NCI-H748 (cell line): ENCODE measurements around the gene RUFY4.

Experiments used
- DNase-seq: peaks from one replicate; lab custom pipeline; 2025; ENCODE audit not compliant: unreplicated experiment; lab: John Stamatoyannopoulos, UW

The RUFY4 gene

GRCh38 chr2:218060950-218061660, 7.9 kb upstream of the RUFY4 start:
- DNase-seq: no peak

DNA sequence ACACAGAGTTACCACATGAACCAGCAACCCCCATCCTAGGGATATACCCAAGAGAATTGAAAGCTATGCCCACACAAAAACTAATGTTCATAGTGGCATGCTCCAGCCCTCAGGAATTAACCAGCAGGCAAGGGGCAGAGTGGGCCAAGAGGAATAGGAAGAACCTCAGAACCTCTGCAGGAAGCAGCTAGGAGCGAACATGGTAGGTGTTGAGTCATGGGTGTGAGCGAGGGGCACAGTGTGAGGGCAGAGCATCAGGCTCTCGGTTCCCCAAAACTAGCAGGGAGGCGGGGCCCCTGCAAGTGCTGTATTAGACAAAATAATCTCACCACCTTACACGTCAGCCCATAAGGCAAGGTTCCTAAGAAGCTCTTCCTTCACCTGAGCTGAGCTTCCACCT, 5.6 kb upstream of the RUFY4 start:
- DNase-seq: no peak

- no peak for DNase-seq
Measured at GRCh38 chr2:218063896-218064295, 5.2 kb upstream of the RUFY4 start.

DNA sequence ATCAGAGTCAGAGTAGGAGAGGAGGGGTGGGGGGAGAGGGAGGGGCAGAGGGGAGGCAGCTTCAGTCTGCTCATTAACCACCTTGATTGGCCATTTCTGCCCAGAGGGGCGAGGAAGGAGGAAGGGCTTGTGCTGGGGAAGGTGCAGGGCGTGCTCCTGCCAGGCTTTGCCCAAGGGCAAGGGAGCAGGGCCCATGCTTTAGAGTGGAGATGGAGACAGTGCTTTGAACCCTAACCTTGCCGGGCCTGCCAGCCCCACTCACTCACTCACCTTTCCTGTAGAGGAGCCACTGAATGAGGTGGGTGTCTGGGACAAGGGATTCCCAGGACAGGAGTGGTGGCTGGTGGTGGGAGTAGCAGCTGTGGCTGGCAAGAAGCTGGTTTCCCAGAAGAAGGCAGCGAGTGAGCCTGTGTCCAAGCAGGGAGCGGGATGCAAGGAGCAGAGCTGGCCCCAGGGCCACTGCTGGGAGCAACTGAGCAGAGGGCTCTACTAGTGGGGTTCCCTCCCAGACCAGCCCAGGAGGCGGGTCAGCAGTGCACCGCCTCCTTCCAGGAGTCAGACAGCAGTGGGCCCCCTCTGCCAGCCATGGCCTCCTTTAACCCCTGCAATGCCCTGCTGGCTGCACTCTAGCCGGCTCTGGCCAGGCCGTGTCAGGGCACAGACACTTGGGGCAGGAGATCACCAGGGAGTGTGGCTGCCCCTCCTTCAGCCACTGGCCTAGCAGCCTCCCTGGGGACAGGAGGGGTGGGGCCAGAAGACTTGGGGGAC, 3.6 kb upstream of the RUFY4 start:
- no peak for DNase-seq

DNA sequence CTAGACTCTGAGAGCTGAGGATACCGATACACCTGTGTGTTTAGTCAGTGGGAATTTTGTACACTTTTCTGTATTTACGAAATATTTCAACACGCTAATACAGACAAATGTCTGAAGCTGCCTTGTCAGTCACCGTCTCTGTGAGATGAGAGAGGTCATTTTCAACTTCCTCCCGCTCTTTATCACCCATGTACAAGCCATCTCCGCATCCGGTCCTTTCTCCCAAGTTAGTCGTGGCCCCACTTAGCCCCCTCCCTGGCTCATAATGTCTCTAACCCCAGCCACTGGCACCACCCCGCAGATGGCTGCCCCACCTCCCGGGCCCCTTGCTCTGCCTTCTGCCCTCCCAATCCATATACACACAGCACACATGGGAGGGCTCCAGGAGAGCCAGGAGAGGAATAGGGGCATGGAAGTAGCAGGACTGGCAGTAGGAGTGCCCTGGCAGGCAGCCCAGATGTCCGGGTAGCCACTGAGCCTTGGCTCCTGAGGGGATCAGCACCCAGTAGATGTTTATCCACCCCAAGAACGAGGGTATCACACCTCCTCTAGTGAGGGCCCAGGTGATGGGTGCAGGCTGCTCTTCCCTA, 2.0 kb upstream of the RUFY4 start:
- DNase-seq: no peak

DNA sequence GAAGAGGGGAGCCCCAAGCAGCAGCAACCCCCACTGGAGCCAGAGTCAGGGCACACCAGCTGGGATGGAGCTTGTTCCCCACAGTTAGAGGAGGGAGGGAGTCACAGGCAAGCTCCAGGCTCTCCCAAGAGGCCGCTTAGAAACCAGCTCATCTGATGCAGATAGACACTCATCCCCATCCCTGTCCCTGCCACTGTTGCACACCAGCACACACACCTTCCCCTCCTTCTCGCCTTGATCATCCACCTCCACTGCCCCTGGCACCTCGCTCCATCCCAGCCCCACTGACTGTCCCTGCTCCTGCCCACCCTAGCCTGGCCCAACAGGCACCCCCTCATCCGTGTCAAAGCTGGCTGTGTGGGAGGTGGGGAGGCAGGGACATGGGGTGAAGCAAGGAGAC, 1.5 kb upstream of the RUFY4 start:
- DNase-seq: no peak

- DNase-seq: no peak
Measured at GRCh38 chr2:218069606-218070300, 700 bp downstream of the RUFY4 start.

GRCh38 chr2:218070587-218070986, 1.5 kb downstream of the RUFY4 start:
- no peak for DNase-seq

DNA sequence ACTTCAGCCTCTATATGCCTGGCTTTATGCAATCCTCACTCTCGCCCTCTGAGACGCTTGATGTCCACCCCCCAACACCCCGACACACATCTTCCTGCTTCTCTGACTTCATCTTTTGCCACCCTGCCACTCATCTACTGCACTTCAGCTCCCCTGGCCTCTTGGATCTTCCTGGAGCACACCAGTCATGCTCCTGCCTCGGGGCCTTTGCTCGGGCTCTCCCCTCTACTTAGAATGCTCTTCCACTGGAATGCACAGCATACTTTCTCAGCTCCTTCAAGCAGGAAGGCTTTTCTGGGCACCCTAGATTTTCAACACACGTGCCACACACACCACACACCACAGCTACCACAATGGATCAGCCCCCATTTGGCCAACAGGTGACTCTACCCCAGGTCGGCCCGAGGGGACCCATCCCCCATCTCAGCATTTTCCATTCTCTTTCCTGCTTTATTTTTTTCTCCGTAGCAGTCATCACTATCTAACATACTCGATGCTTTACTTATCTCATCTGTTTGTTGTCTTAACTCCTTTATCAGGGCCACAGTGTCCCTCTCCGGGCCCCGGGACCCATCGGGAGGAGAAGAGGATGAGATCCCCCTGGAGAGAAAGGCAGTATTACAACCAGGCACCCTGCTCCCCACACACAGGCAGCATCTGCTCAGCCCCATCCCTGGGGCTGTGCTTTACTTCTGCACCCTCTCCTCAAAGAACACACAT, 2.3 kb downstream of the RUFY4 start:
- no peak for DNase-seq

GRCh38 chr2:218072002-218072401, 2.9 kb downstream of the RUFY4 start:
- DNase-seq: no peak

DNA sequence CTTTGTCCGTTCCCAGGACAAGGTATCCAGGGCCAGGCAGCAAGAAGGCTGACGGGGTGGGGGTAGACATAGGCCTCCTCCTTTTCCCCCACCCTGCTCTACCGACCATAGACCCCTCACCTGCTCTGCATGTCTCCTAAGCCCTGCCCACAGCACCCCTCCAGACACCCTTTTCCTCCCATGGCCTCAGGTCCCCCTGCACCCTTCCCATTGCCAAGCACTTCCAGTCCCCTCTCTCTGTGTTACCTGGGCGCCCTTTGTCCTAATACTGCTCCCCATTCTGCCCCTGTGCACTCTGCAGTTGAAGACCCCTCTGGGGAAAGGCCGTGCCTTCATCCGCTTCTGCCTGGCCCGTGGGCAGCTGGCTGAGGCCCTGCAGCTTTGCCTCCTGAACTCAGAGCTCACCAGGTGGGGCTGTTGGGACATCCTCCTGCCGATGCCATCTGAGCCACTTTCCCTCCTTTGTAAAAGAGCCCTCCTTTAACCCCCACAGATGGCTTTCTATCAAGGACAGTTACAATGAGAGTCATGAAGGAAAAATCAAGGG, 3.5 kb downstream of the RUFY4 start:
- DNase-seq: no peak

- DNase-seq: no peak
Measured at GRCh38 chr2:218073185-218073584, 4.1 kb downstream of the RUFY4 start.

- peak; percentile 11 for DNase-seq
Measured at GRCh38 chr2:218074031-218074430, 5.0 kb downstream of the RUFY4 start.

DNA sequence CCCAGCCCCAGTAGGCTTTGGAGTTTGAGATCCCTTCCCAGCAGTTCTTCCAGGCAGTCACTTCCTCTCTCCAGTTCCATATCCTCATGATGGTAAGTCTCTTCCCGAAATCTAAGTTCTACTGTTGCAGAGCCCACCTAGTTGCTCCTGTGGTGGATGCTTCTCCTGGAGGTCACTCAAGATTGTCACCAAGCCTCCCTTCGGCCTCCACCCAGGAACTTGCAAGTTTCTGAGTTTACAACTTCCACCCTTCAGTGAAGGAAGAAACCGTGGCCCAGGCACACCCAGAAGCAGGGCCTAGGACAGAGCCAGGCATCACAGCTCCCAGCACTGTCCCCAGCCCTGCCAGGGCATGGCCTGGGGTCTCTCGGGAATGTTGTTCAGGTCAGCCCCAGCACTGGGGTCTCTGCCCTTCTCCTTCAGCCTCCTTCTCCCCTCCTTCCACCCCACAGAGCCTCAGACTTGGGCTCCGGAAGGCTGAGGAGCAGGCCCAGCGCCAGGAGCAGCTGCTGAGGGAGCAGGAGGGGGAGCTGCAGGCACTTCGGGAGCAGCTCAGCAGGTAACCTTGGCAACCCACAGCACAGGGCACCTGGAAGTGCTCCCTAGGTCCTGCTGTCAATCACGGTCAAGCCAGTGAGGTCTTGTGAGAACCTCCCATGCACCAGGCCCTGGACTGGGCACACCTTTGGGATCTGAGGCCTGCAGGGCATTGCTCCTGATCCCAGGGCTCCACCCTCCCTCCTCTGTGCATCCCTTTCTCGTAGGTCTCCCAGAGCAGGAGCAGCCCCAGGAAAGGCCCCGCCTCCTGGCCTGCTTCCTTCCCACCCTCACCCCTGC, 7.1 kb downstream of the RUFY4 start:
- DNase-seq: peak; percentile 27

- no peak for DNase-seq
Measured at GRCh38 chr2:218077464-218078216, 8.6 kb downstream of the RUFY4 start.

DNA sequence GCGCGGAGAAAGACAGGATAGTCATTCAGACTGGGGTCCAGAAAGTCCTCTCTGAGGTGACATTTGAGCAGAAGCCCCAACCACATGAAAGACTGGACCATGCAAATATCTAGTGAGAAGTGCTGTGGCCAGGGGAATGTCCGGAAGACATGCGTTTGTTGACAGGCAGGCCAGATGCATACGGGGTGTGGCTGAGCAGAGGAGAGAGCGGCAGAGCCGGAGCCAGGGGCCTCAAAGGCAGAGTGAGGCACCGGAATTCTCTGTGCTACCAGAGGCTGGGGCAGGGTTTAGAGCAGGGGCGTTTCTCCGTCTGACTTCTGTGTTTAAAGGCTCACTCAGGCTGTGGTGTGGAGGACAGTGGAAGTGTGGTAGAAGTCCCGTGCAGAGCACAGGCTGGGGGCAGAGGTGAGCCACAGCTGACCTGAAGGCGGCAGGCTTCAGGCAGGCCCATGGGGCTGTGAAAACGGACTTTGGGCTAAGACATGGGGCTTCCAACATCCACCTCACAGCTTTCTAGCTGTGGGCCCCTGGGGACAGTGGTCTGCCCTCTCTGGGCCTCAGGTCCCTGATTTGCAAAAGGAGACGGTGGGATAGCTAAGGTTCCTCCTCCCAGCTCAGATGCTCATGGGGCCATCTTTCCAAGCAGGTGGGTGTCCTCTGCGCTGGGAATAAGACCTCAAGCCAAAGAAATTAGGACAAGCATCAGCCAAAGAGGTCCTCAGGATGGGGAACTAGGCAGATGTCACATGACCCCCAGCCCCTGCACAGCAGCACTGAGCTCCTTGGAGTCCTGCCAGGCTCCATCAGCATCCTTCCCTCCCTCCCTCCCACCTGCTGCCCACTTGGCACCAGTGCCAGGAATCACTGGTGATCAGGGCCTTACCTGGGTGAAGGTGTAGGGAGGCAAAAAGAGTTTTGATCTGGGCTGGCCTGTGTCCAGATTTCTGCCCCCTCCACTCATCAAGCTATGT, 11.2 kb downstream of the RUFY4 start:
- peak; percentile 17 for DNase-seq

GRCh38 chr2:218081063-218081462, 12.0 kb downstream of the RUFY4 start:
- no peak for DNase-seq

DNA sequence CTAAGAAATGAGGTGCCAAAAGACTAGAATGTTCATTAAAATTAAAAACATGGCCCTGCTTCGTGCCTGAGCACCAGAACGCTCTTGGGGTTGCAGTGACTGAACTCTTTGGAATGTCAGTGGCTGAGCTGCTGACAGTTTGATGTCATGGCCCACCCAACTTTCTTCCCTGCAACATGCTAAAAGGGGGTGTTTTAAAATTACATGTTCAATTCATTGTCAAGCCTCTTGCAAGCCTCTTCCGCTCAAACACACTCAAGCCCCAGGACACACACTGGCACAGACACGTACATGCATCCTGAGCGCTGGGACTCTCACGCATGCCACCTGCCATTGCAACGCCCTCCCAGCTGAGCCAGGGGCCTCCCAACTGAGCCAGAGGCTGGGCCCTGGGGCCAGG, 12.6 kb downstream of the RUFY4 start:
- no peak for DNase-seq
